Fibroblast of lung (primary cell): Measurements from ENCODE around the gene CYB5RL.

Experiments used
- EZH2 ChIP-seq: IDR thresholded peaks from 2 replicates; pipeline ENCODE4 v1.5.1; 2012; ENCODE audit warnings: low read length, control low read depth, mild to moderate bottlenecking; ENCODE audit errors: missing control alignments
- TF ChIP-seq, protein P1 (sequence below), 2 donors: IDR thresholded peaks in 1 of 2; conservative IDR thresholded peaks in 1 of 2; 1 replicate in 1 of 2; 2 replicates in 1 of 2; pipeline ENCODE4 v1.5.1; 2011 to 2012; ENCODE audit warnings: low read length in 2 of 2, control low read depth in 1 of 2, inconsistent platforms in 1 of 2, low read depth in 1 of 2, mild to moderate bottlenecking in 1 of 2

DNA sequence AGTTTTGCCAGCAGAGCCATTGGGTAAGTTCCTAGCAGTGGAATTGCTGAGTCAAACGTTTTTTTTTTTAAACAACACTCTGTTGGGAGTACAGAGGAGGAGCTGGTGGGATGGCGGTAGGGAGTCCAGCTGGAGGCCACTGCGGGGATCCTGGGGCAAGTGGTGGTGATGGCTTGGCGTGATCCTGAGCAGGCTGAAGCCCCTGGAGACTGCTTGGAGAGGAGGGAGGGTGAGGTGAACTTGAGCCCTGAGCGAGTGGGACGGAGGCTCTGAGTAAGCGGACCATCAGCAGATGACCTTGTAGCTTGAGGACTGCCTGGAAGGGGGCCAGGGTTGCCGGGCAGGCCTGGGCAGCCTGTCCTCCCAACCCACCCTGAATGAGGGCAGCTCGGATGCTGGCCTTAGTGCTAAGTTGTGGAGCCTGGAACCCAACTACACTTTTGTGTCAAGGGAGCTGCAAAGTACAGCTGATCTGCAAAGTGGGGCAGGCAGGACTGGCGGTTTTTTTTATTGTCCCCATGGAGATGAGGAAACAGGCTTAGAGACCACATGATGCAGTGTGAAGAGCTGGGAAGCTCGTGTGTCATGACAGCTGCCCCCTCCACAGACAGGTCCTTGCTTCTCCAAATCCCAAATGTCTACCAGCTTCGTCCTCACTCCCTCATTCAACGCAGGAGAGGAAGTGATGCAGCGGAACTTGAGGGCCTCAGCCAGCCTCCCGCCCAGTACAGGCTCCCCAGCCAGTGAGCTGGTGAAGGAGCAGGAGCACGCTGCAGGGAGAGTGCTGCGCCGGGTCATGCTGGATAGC is 20.4 kb upstream of the CYB5RL start:
- TF ChIP-seq EZH2, result no peak
- TF ChIP-seq, protein P1, sequence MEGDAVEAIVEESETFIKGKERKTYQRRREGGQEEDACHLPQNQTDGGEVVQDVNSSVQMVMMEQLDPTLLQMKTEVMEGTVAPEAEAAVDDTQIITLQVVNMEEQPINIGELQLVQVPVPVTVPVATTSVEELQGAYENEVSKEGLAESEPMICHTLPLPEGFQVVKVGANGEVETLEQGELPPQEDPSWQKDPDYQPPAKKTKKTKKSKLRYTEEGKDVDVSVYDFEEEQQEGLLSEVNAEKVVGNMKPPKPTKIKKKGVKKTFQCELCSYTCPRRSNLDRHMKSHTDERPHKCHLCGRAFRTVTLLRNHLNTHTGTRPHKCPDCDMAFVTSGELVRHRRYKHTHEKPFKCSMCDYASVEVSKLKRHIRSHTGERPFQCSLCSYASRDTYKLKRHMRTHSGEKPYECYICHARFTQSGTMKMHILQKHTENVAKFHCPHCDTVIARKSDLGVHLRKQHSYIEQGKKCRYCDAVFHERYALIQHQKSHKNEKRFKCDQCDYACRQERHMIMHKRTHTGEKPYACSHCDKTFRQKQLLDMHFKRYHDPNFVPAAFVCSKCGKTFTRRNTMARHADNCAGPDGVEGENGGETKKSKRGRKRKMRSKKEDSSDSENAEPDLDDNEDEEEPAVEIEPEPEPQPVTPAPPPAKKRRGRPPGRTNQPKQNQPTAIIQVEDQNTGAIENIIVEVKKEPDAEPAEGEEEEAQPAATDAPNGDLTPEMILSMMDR (conservative IDR thresholded peaks at IDR 0.05 in 1 of 2, IDR thresholded peaks at IDR 0.05 in 1 of 2; ENCODE audit: low read depth in 1 of 2, low read length in 2 of 2), result no peak
